Karpas-422 (cell line): Measurements from ENCODE around the gene TCL1A. TPM values are rescaled to one million over a fixed set of nuclear protein-coding genes. Genes with fewer than 3 reads are reported as not detected.

Source experiments
- DNase-seq: peaks from one replicate; pipeline ENCODE4 v3.0.0-alpha.2; 2015
- H2AFZ ChIP-seq: fragments of 200-600 bp; sonication (generic); 2 replicates; pipeline ENCODE4 v1.6.1; 2014; ENCODE audit warnings: antibody characterized with exemption, low read length, mixed read lengths
- H3K27ac ChIP-seq: fragments of 200-600 bp; sonication (generic); 2 replicates; pipeline ENCODE4 v1.5.1; 2014; ENCODE audit warnings: mild to moderate bottlenecking, low read length, moderate library complexity
- H3K27me3 ChIP-seq: fragments of 200-600 bp; sonication (generic); 2 replicates; pipeline ENCODE4 v1.6.1; 2014; ENCODE audit warnings: low read length, mixed read lengths
- H3K36me3 ChIP-seq: fragments of 200-600 bp; sonication (generic); 2 replicates; pipeline ENCODE4 v1.6.1; 2014; ENCODE audit warnings: low read length, mixed read lengths; ENCODE audit not compliant: insufficient read depth
- H3K4me1 ChIP-seq: fragments of 200-600 bp; sonication (generic); 2 replicates; pipeline ENCODE4 v1.6.1; 2014; ENCODE audit warnings: mild to moderate bottlenecking, low read length, mixed read lengths
- H3K4me2 ChIP-seq: fragments of 200-600 bp; sonication (generic); 2 replicates; pipeline ENCODE4 v1.6.1; 2014; ENCODE audit warnings: low read length, low read depth, mild to moderate bottlenecking; ENCODE audit not compliant: poor library complexity, severe bottlenecking
- H3K4me3 ChIP-seq: fragments of 200-600 bp; sonication (generic); 2 replicates; pipeline ENCODE4 v1.5.1; 2014; ENCODE audit warnings: mild to moderate bottlenecking, antibody characterized with exemption, low read length, mixed read lengths
- H3K79me2 ChIP-seq: fragments of 200-600 bp; sonication (generic); 2 replicates; pipeline ENCODE4 v1.6.1; 2014; ENCODE audit warnings: mild to moderate bottlenecking, low read length, mixed read lengths
- H3K9ac ChIP-seq: fragments of 200-600 bp; sonication (generic); 2 replicates; pipeline ENCODE4 v1.6.0; 2014; ENCODE audit warnings: low read length
- H3K9me2 ChIP-seq: fragments of 200-600 bp; sonication (generic), shearing (Covaris generic); replicated peaks from 2 replicates; pipeline ENCODE4 v1.6.0; 2014; ENCODE audit warnings: mild to moderate bottlenecking, low read length, moderate library complexity; ENCODE audit not compliant: insufficient read depth
- H3K9me3 ChIP-seq: fragments of 300-700, 200-600 bp; sonication (generic); 2 replicates; pipeline ENCODE4 v1.6.1; 2014; ENCODE audit warnings: low read length, mixed read lengths
- H4K20me1 ChIP-seq: fragments of 200-600 bp; sonication (generic); 2 replicates; pipeline ENCODE4 v1.6.1; 2014; ENCODE audit warnings: mild to moderate bottlenecking, antibody characterized with exemption, low read length, low read depth; ENCODE audit not compliant: insufficient read depth
- total RNA-seq: library from RNA; depleted of rRNA; stranded (reverse); fragments of >200 nt; shearing (Covaris generic); gene quantifications from 2 replicates; pipeline ENCODE4 v1.2.3, GENCODE V29; 2014; ENCODE audit warnings: low replicate concordance

Gene TCL1A
- total RNA-seq, 1 experiment from 2014 or later, result 24.1 TPM

GRCh38 chr14:95679998-95680735 lies 33.8 kb downstream of the TCL1A start:
- no peaks in the 10 kb centered on the region for H3K27me3 ChIP-seq
- H3K4me2 ChIP-seq, result peak overlapping the region; percentile 11
- no peaks in the 10 kb centered on the region for H3K9me2 ChIP-seq
- H3K9ac ChIP-seq, result peak overlapping the region; percentile 33; the same call in 1 of the 2 replicates
- DNase-seq, result peak; percentile 62
- no peak overlapping the region for H2AFZ ChIP-seq
- H3K4me1 ChIP-seq, result peaks cover 58% of the 10 kb centered on the region
- H3K27ac ChIP-seq, result no peak overlapping the region
- H3K36me3 ChIP-seq, result no peaks in the 10 kb centered on the region; the same call in 1 of the 2 replicates
- no peaks in the 10 kb centered on the region for H3K79me2 ChIP-seq
- no peaks in the 10 kb centered on the region for H4K20me1 ChIP-seq
- H3K9me3 ChIP-seq, result no peaks in the 10 kb centered on the region
- H3K4me3 ChIP-seq, result no peak overlapping the region

GRCh38 chr14:95679148-95679815 lies 34.6 kb downstream of the TCL1A start:
- Histone ChIP-seq H3K4me3 (no peak overlapping the region), H3K4me1 (peaks cover 67% of the 10 kb centered on the region), H3K27ac (no peak overlapping the region), H2AFZ (no peak overlapping the region), H3K9ac (no peak overlapping the region), H3K4me2 (peak overlapping the region; percentile 11), H3K79me2 (no peaks in the 10 kb centered on the region), H4K20me1 (no peaks in the 10 kb centered on the region), H3K9me3 (no peaks in the 10 kb centered on the region), H3K36me3 (no peaks in the 10 kb centered on the region; the same call in 1 of the 2 replicates), H3K27me3 (no peaks in the 10 kb centered on the region), H3K9me2 (no peaks in the 10 kb centered on the region)
- no peak for DNase-seq

DNA sequence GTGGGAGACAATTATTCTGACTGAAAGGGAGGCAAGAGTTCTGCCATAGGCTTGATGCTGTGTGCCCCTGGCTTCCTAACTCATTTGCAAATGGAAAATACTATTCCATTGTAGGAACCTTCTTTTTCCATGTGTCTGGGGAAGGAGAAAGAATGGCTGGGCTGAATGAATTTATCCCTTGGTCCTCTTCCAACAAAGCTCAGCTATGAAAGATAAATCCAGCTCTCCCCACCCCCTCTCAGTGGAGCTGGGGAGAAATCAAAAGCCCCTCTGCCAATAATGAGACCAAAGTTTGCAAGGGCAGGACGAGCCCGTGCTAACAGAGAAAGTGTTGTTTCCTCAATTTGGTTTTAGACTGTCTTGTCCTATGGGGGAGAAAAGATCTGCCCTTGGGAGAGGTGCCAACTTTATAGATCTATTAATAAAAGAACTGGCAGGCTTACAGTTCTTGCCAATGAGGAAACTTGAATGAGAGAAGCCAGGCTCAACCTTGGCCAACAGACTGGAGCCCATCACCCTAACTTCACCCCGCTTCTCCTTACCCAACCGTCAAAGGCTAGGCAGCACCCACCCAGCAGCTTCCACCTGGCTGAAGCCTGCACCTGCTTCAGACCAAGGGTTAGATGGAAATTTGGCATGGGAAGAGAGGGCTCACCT lies 36.6 kb downstream of the TCL1A start:
- H3K9me3 ChIP-seq, result no peaks in the 10 kb centered on the region
- no peaks in the 10 kb centered on the region; the same call in 1 of the 2 replicates for H3K36me3 ChIP-seq
- peak overlapping the region; percentile 27 for H3K4me2 ChIP-seq
- no peaks in the 10 kb centered on the region for H4K20me1 ChIP-seq
- H3K27ac ChIP-seq, result no peak overlapping the region
- H3K4me3 ChIP-seq, result no peak overlapping the region
- H3K9me2 ChIP-seq, result no peaks in the 10 kb centered on the region
- no peak for DNase-seq
- H3K27me3 ChIP-seq, result no peaks in the 10 kb centered on the region
- H2AFZ ChIP-seq, result no peak overlapping the region
- H3K4me1 ChIP-seq, result peaks cover 64% of the 10 kb centered on the region
- H3K9ac ChIP-seq, result no peak overlapping the region
- no peaks in the 10 kb centered on the region for H3K79me2 ChIP-seq

DNA sequence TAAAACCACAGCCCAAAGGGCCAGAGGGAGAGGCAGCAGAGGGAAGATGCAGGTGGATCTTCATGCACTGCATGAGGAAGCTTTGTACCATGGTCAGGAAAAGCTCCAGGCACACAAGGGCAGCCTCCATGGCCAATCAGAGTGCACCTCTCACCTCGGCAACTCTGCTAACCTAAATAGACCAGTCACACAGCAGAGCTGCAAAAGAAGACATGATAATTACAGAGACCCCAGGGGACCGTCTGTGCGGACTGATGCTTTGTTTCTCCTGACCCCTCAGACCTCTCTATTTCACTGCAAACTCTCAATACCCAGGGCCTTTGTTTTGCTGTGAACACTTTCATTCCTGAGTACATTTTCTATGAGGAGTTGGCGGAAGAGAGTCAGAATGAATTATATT lies 38.4 kb downstream of the TCL1A start:
- no peaks in the 10 kb centered on the region for H3K9me2 ChIP-seq
- H3K27me3 ChIP-seq, result no peaks in the 10 kb centered on the region
- no peaks in the 10 kb centered on the region for H4K20me1 ChIP-seq
- peak overlapping the region; percentile 79 for H3K27ac ChIP-seq
- no peaks in the 10 kb centered on the region; the same call in 1 of the 2 replicates for H3K36me3 ChIP-seq
- DNase-seq, result peak; percentile 81
- H3K4me2 ChIP-seq, result peak overlapping the region; percentile 60
- peak overlapping the region; percentile 18; the same call in 1 of the 2 replicates for H3K4me3 ChIP-seq
- peak overlapping the region; percentile 33 for H3K9ac ChIP-seq
- H3K4me1 ChIP-seq, result peaks cover 60% of the 10 kb centered on the region
- H3K9me3 ChIP-seq, result no peaks in the 10 kb centered on the region
- peak overlapping the region; percentile 65; the same call in 1 of the 2 replicates for H2AFZ ChIP-seq
- no peaks in the 10 kb centered on the region for H3K79me2 ChIP-seq

- no peaks in the 10 kb centered on the region for H3K79me2 ChIP-seq
- no peak overlapping the region; the same call in 1 of the 2 replicates for H3K27ac ChIP-seq
- no peaks in the 10 kb centered on the region for H3K9me2 ChIP-seq
- H3K4me1 ChIP-seq, result peaks cover 60% of the 10 kb centered on the region
- no peaks in the 10 kb centered on the region for H3K9me3 ChIP-seq
- no peak overlapping the region for H3K4me3 ChIP-seq
- no peak overlapping the region for H2AFZ ChIP-seq
- DNase-seq, result no peak
- no peak overlapping the region for H3K9ac ChIP-seq
- no peak overlapping the region for H3K4me2 ChIP-seq
- no peaks in the 10 kb centered on the region for H3K27me3 ChIP-seq
- H4K20me1 ChIP-seq, result no peaks in the 10 kb centered on the region
- H3K36me3 ChIP-seq, result no peaks in the 10 kb centered on the region; the same call in 1 of the 2 replicates
These were observed 39.3 kb downstream of the TCL1A start for GRCh38 chr14:95674613-95675012.

- no peaks in the 10 kb centered on the region for H3K79me2 ChIP-seq
- no peak overlapping the region for H2AFZ ChIP-seq
- H3K9me3 ChIP-seq, result no peaks in the 10 kb centered on the region
- H3K27me3 ChIP-seq, result no peaks in the 10 kb centered on the region
- peak overlapping the region; percentile 83 for H3K27ac ChIP-seq
- no peaks in the 10 kb centered on the region for H3K9me2 ChIP-seq
- H3K4me1 ChIP-seq, result peaks cover 72% of the 10 kb centered on the region
- no peak for DNase-seq
- no peak overlapping the region for H3K4me3 ChIP-seq
- H4K20me1 ChIP-seq, result no peaks in the 10 kb centered on the region
- peak overlapping the region; percentile 58 for H3K4me2 ChIP-seq
- H3K9ac ChIP-seq, result peak overlapping the region; percentile 28
- no peaks in the 10 kb centered on the region for H3K36me3 ChIP-seq
These were observed 45.6 kb downstream of the TCL1A start for GRCh38 chr14:95668235-95668772.

DNA sequence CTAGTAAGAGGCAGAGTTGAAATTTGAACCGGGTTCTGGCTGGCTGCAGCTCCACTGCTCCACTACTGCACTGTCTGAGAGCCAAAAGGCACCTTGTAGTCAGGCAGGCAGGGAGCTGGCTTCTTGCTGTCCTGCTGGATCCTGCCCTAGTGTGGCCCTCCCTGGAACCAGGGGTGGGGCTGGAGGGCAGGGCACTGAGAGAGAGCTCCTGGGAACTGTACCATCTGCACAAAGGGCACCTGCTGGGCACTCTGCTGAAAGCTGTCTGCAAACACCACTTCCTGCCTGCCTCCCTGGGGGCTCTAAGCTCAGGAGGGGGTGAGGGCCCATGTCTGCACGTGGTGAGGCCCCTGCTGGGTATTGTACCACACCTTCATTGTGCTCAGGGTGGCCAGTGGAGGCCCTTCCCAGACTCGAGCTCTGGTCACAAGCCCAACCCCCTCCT lies 46.7 kb downstream of the TCL1A start:
- Histone ChIP-seq H3K79me2 (no peaks in the 10 kb centered on the region), H3K27me3 (no peaks in the 10 kb centered on the region), H4K20me1 (no peaks in the 10 kb centered on the region), H3K9me3 (no peaks in the 10 kb centered on the region), H2AFZ (0 out of 2 replicates have a peak overlapping the region, but pooled peaks have one; percentile 1), H3K4me2 (peak overlapping the region; percentile 58), H3K4me3 (peak overlapping the region; percentile 36), H3K9ac (peak overlapping the region; percentile 58), H3K9me2 (no peaks in the 10 kb centered on the region), H3K4me1 (peaks cover 82% of the 10 kb centered on the region), H3K27ac (peak overlapping the region; percentile 83), H3K36me3 (no peaks in the 10 kb centered on the region)
- DNase-seq, result peak; percentile 93
